Neural cell (in vitro differentiated cells): ENCODE measurements around the gene CEP120.

ENCODE experiments used
- EP300 ChIP-seq: fragments of 450-650 bp; conservative IDR thresholded peaks from 2 replicates; pipeline ENCODE4 v1.6.1; 2014; ENCODE audit warnings: antibody characterized with exemption, mild to moderate bottlenecking, moderate library complexity; ENCODE audit not compliant: poor library complexity, severe bottlenecking
- EZH2 ChIP-seq: fragments of 200-600, 300-800 bp; shearing (Covaris generic), sonication (generic); IDR thresholded peaks from 2 replicates; pipeline ENCODE4 v1.6.1; 2014; ENCODE audit warnings: antibody characterized with exemption, low read length, borderline replicate concordance, mild to moderate bottlenecking; ENCODE audit not compliant: insufficient read depth, poor library complexity, severe bottlenecking
- POLR2AphosphoS5 ChIP-seq: IDR thresholded peaks from 2 replicates; pipeline ENCODE4 v1.6.1; 2012
- RAD21 ChIP-seq: fragments of 450-650 bp; conservative IDR thresholded peaks from 2 replicates; pipeline ENCODE4 v1.6.1; 2014; ENCODE audit warnings: antibody characterized with exemption, mild to moderate bottlenecking, moderate library complexity
- TF ChIP-seq, protein P1 (sequence below): fragments of 450-650 bp; IDR thresholded peaks from 2 replicates; pipeline ENCODE4 v1.5.1; 2014; ENCODE audit warnings: antibody characterized with exemption, mild to moderate bottlenecking, moderate library complexity; ENCODE audit not compliant: poor library complexity, severe bottlenecking
- TF ChIP-seq, protein P2 (sequence below): IDR thresholded peaks from 2 replicates; pipeline ENCODE4 v1.6.1; 2012; ENCODE audit warnings: borderline replicate concordance

GRCh38 chr5:123358751-123359150 is 64.5 kb downstream of the CEP120 start:
- TF ChIP-seq, protein P1, sequence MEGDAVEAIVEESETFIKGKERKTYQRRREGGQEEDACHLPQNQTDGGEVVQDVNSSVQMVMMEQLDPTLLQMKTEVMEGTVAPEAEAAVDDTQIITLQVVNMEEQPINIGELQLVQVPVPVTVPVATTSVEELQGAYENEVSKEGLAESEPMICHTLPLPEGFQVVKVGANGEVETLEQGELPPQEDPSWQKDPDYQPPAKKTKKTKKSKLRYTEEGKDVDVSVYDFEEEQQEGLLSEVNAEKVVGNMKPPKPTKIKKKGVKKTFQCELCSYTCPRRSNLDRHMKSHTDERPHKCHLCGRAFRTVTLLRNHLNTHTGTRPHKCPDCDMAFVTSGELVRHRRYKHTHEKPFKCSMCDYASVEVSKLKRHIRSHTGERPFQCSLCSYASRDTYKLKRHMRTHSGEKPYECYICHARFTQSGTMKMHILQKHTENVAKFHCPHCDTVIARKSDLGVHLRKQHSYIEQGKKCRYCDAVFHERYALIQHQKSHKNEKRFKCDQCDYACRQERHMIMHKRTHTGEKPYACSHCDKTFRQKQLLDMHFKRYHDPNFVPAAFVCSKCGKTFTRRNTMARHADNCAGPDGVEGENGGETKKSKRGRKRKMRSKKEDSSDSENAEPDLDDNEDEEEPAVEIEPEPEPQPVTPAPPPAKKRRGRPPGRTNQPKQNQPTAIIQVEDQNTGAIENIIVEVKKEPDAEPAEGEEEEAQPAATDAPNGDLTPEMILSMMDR: no peak
- TF ChIP-seq POLR2AphosphoS5 (no peak), EP300 (no peak), EZH2 (no peak), RAD21 (no peak)
- TF ChIP-seq, protein P2, sequence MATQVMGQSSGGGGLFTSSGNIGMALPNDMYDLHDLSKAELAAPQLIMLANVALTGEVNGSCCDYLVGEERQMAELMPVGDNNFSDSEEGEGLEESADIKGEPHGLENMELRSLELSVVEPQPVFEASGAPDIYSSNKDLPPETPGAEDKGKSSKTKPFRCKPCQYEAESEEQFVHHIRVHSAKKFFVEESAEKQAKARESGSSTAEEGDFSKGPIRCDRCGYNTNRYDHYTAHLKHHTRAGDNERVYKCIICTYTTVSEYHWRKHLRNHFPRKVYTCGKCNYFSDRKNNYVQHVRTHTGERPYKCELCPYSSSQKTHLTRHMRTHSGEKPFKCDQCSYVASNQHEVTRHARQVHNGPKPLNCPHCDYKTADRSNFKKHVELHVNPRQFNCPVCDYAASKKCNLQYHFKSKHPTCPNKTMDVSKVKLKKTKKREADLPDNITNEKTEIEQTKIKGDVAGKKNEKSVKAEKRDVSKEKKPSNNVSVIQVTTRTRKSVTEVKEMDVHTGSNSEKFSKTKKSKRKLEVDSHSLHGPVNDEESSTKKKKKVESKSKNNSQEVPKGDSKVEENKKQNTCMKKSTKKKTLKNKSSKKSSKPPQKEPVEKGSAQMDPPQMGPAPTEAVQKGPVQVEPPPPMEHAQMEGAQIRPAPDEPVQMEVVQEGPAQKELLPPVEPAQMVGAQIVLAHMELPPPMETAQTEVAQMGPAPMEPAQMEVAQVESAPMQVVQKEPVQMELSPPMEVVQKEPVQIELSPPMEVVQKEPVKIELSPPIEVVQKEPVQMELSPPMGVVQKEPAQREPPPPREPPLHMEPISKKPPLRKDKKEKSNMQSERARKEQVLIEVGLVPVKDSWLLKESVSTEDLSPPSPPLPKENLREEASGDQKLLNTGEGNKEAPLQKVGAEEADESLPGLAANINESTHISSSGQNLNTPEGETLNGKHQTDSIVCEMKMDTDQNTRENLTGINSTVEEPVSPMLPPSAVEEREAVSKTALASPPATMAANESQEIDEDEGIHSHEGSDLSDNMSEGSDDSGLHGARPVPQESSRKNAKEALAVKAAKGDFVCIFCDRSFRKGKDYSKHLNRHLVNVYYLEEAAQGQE: no peak
